Measurements from ENCODE around the gene FRMPD2. TPM values are rescaled to one million over a fixed set of nuclear protein-coding genes. Genes with fewer than 3 reads are reported as not detected.

FRMPD2 gene
- total and polyA plus RNA-seq, 12 donors, result under 0.01 to 0.55 TPM; not detected in 10

DNA sequence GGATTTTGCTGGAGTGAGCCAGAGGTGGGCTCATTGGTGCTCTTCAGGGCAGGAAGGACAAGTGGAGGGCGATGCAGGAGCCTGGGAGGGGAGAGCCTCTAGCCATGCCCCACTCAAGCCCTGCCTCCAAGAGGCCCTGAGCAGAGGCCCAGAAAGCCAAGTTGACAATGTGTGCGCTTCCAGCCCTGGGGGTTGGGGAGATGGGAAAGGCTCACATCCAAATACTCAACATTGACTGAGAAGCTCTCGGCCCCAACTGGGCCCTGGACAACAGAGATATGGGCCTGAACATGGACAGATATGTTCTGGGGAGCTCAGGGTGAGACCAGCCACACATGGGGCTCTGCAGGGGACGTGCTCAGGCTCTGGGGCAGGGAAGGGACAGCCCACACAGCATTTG is 39.0 kb downstream of the FRMPD2 start:
- no peaks in the 10 kb centered on the region for H3K9me3 ChIP-seq (replicated peaks in 1 of 3)
- H3K4me1 ChIP-seq (replicated peaks in 1 of 2), result peaks cover 0 to 6% of the 10 kb centered on the region in 2 donors
- H3K36me3 ChIP-seq (replicated peaks in 1 of 2), result no peaks in the 10 kb centered on the region
- no peaks in the 10 kb centered on the region for H3K27me3 ChIP-seq
- intact Hi-C loops (cut with DNase I), result no loop called here
- DNase-seq, result peak in 1 of 7 donors; percentile 15
- WGBS, 4 donors, result 86 to 95% (median 87%) methylated on average over 3 to 4 of the region's 4 CpGs; no CpG with 5 or more reads in 1 of the 4 donors
- no peak for TF ChIP-seq POLR2A (IDR thresholded peaks at IDR 0.05)
- TF ChIP-seq, protein P1, sequence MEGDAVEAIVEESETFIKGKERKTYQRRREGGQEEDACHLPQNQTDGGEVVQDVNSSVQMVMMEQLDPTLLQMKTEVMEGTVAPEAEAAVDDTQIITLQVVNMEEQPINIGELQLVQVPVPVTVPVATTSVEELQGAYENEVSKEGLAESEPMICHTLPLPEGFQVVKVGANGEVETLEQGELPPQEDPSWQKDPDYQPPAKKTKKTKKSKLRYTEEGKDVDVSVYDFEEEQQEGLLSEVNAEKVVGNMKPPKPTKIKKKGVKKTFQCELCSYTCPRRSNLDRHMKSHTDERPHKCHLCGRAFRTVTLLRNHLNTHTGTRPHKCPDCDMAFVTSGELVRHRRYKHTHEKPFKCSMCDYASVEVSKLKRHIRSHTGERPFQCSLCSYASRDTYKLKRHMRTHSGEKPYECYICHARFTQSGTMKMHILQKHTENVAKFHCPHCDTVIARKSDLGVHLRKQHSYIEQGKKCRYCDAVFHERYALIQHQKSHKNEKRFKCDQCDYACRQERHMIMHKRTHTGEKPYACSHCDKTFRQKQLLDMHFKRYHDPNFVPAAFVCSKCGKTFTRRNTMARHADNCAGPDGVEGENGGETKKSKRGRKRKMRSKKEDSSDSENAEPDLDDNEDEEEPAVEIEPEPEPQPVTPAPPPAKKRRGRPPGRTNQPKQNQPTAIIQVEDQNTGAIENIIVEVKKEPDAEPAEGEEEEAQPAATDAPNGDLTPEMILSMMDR (IDR thresholded peaks at IDR 0.05), result no peak
- no peak overlapping the region for H3K4me3 ChIP-seq
- no peak overlapping the region for H3K27ac ChIP-seq

DNA sequence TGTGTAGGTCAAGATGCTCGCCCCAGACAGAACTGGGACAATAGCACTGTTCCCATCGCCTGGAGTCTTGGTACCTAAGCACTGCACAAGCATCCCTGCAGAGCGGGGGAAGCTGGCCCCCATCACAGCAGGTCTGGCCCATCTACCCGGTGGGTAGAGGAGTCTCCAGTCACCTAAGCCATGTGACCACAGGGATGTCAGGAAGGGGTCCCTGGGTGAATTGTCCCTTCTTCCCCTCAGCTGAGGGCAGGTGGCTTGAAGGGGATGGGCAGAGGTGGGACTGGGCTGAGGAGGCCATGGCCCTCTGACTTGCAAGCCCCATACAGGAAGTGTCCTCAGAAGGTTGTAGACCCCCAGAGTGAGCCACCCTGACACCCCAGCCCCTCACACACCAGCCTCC is 39.7 kb downstream of the FRMPD2 start:
- intact Hi-C loops (cut with DNase I), result no loop called here
- DNase-seq, result peak in 1 of 7 donors; percentile 18
- H3K4me3 ChIP-seq, result no peak overlapping the region
- peaks cover 0 to 10% of the 10 kb centered on the region in 2 donors for H3K4me1 ChIP-seq (replicated peaks in 1 of 2)
- no peaks in the 10 kb centered on the region for H3K27me3 ChIP-seq
- H3K36me3 ChIP-seq (replicated peaks in 1 of 2), result no peaks in the 10 kb centered on the region
- no peaks in the 10 kb centered on the region for H3K9me3 ChIP-seq (replicated peaks in 1 of 3)
- 81 to 100% (median 88%) methylated on average over 2 to 4 of the region's 4 CpGs for WGBS, 4 donors
- no peak for TF ChIP-seq POLR2A (IDR thresholded peaks at IDR 0.05)
- TF ChIP-seq, protein P1 (IDR thresholded peaks at IDR 0.05), result no peak
- no peak overlapping the region for H3K27ac ChIP-seq

DNA sequence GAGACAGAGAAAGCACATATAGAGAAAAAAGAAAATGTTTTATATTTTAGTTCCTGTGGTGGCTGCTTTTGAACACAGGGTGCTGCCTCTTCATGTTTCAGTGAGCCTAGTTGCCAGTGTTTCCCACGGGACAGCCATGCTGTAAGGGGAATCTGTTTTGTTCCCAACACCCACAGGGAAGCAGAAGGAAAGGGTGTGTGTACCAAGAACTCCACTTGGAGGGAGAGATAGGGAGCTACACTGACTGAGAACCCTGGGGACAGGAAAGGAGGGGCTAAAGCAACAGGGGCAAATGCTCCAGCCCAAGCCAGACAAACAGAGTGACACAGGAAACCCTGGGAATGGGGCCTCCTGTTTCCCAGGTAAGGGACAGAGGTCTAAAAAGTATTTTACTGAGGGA is 40.2 kb downstream of the FRMPD2 start:
- WGBS, 4 donors, result 80 to 92% (median 88%) methylated on average over 1 of the region's 1 CpG
- TF ChIP-seq, protein P1 (IDR thresholded peaks at IDR 0.05), result no peak
- TF ChIP-seq POLR2A (IDR thresholded peaks at IDR 0.05), result no peak
- H3K27me3 ChIP-seq, result no peaks in the 10 kb centered on the region
- no peaks in the 10 kb centered on the region for H3K36me3 ChIP-seq (replicated peaks in 1 of 2)
- no peak overlapping the region for H3K27ac ChIP-seq
- H3K4me3 ChIP-seq, result no peak overlapping the region
- H3K9me3 ChIP-seq (replicated peaks in 1 of 3), result no peaks in the 10 kb centered on the region
- no peak for DNase-seq
- intact Hi-C loops (cut with DNase I), result no loop called here
- peaks cover 0 to 10% of the 10 kb centered on the region in 2 donors for H3K4me1 ChIP-seq (replicated peaks in 1 of 2)

DNA sequence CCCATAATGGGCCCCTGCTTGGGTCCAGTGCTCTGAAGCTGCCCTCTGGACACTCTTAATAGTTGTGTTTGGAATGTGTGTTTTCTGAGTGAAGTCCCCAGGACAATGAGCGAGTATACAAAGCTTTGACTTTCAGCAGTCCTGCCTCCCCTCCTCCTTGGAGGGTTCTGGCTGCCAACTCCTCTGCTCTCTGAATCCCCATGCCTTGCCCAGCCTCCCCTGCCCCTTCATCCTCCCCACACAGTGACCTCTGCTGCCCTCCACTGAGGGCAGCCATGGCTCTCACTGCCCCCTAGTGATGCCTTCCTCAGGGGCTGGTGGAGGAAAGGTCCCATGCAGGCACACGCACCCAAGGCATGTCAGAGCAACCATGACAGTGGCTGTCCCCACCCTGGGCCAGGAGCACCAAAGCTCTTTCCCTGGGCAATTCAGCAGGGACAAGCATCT is 40.9 kb downstream of the FRMPD2 start:
- DNase-seq, result peak in 3 of 7 donors; percentile 7 to 9 (median 7)
- no peaks in the 10 kb centered on the region for H3K9me3 ChIP-seq (replicated peaks in 1 of 3)
- no peaks in the 10 kb centered on the region for H3K36me3 ChIP-seq (replicated peaks in 1 of 2)
- H3K4me1 ChIP-seq (replicated peaks in 1 of 2), result peaks cover 0 to 10% of the 10 kb centered on the region in 2 donors
- TF ChIP-seq, protein P1 (IDR thresholded peaks at IDR 0.05), result no peak
- no peak for TF ChIP-seq POLR2A (IDR thresholded peaks at IDR 0.05)
- H3K4me3 ChIP-seq, result no peak overlapping the region
- H3K27me3 ChIP-seq, result no peaks in the 10 kb centered on the region
- no peak overlapping the region for H3K27ac ChIP-seq
- WGBS, 4 donors, result 93 to 100% (median 95%) methylated on average over 1 to 2 of the region's 2 CpGs
- intact Hi-C loops (cut with DNase I), result no loop called here

Measured in adrenal gland (tissue), 12 donors.